Neural progenitor cell (in vitro differentiated cells): Measurements from ENCODE around the gene VAMP2.

Experiments used
- CTCF ChIP-seq: fragments of 200-600 bp; sonication (generic); IDR thresholded peaks from 2 replicates; pipeline ENCODE4 v1.5.1; 2017; ENCODE audit warnings: antibody characterized with exemption, mild to moderate bottlenecking
- EZH2 ChIP-seq: fragments of 200-600 bp; sonication (generic); IDR thresholded peaks from 2 replicates; pipeline ENCODE4 v1.6.1; 2017; ENCODE audit warnings: antibody characterized with exemption, mild to moderate bottlenecking, moderate library complexity
- EZH2phosphoT487 ChIP-seq: fragments of 200-600 bp; sonication (generic); IDR thresholded peaks from 2 replicates; pipeline ENCODE4 v1.6.1; 2017; ENCODE audit warnings: antibody characterized with exemption

GRCh38 chr17:8146381-8147140, 16.2 kb downstream of the VAMP2 start:
- TF ChIP-seq EZH2 (no peak), CTCF (no peak), EZH2phosphoT487 (no peak)
